ENCODE results near the gene RUSC2.
"Not testable (repeated sequence)": the region's sequence is repeated elsewhere in the genome, so short reads cannot be mapped to it uniquely, and the experiment has no call there.

The RUSC2 gene

GRCh38 chr9:35484406-35484805 is 5.5 kb upstream of the RUSC2 start:
- Mint-ChIP-seq H3K4me1 (peaks cover 6% of the 10 kb centered on the region), H3K4me3 (no peak overlapping the region), H3K9me3 (no peaks in the 10 kb centered on the region), H3K27me3 (no peaks in the 10 kb centered on the region), H3K27ac (no peak overlapping the region)
- ATAC-seq, result no peak
- DNase-seq, result no peak

GRCh38 chr9:35487081-35487480 is 2.8 kb upstream of the RUSC2 start:
- Mint-ChIP-seq H3K4me3 (no peak overlapping the region), H3K4me1 (peaks cover 28% of the 10 kb centered on the region), H3K27me3 (peaks cover 12% of the 10 kb centered on the region), H3K27ac (no peak overlapping the region), H3K9me3 (no peaks in the 10 kb centered on the region)
- ATAC-seq (no peak), DNase-seq (no peak)

GRCh38 chr9:35488021-35488420 is 1.9 kb upstream of the RUSC2 start:
- no peak for DNase-seq
- Mint-ChIP-seq H3K4me3 (no peak overlapping the region), H3K4me1 (peaks cover 35% of the 10 kb centered on the region), H3K9me3 (peaks cover 0 to 2% of the 10 kb centered on the region in 2 donors), H3K27me3 (peaks cover 12% of the 10 kb centered on the region), H3K27ac (no peak overlapping the region)
- no peak for ATAC-seq

GRCh38 chr9:35488566-35489312 is 1.2 kb upstream of the RUSC2 start:
- peak; percentile 8 for ATAC-seq
- no peak for DNase-seq
- Mint-ChIP-seq H3K4me1 (peaks cover 35% of the 10 kb centered on the region), H3K27me3 (peaks cover 12% of the 10 kb centered on the region), H3K9me3 (peaks cover 0 to 4% of the 10 kb centered on the region in 2 donors), H3K27ac (no peak overlapping the region), H3K4me3 (peak overlapping the region; percentile 59 to 94)

GRCh38 chr9:35490155-35490909 is 421 bp downstream of the RUSC2 start:
- H3K9me3 Mint-ChIP-seq, result peaks cover 0 to 4% of the 10 kb centered on the region in 2 donors
- ATAC-seq (no peak), DNase-seq (no peak)
- peak overlapping the region; percentile 85 for H3K27ac Mint-ChIP-seq
- peak overlapping the region; percentile 92 to 94 for H3K4me3 Mint-ChIP-seq
- H3K4me1 Mint-ChIP-seq, result peaks cover 38% of the 10 kb centered on the region
- peaks cover 12% of the 10 kb centered on the region for H3K27me3 Mint-ChIP-seq

GRCh38 chr9:35490910-35491465 is 1.1 kb downstream of the RUSC2 start:
- peaks cover 12% of the 10 kb centered on the region for H3K27me3 Mint-ChIP-seq

GRCh38 chr9:35493119-35493518 is 3.2 kb downstream of the RUSC2 start:
- H3K4me1 Mint-ChIP-seq, result peaks cover 50% of the 10 kb centered on the region
- ATAC-seq, DNase-seq: not testable (repeated sequence)

More at GRCh38 chr9:35490910-35491465, 1.1 kb downstream of the RUSC2 start:
- H3K4me1 Mint-ChIP-seq, result peaks cover 44% of the 10 kb centered on the region
- ATAC-seq (no peak), DNase-seq (no peak)
- peaks cover 0 to 4% of the 10 kb centered on the region in 2 donors for H3K9me3 Mint-ChIP-seq
- peak overlapping the region; percentile 92 to 94 for H3K4me3 Mint-ChIP-seq
- H3K27ac Mint-ChIP-seq, result peak overlapping the region in 1 of 2 donors; percentile 72

GRCh38 chr9:35495984-35496383 is 6.1 kb downstream of the RUSC2 start:
- H3K4me3 Mint-ChIP-seq, result peak overlapping the region in 1 of 2 donors; percentile 30
- H3K27me3 Mint-ChIP-seq, result peaks cover 2% of the 10 kb centered on the region
- H3K9me3 Mint-ChIP-seq, result peaks cover 14 to 15% of the 10 kb centered on the region in 2 donors
- H3K27ac Mint-ChIP-seq, result peak overlapping the region in 1 of 2 donors; percentile 35
- H3K4me1 Mint-ChIP-seq, result peaks cover 33% of the 10 kb centered on the region
- ATAC-seq (peak; percentile 73), DNase-seq (no peak)

More at GRCh38 chr9:35493119-35493518, 3.2 kb downstream of the RUSC2 start:
- not testable (repeated sequence) for H3K27ac Mint-ChIP-seq, H3K9me3 Mint-ChIP-seq, H3K4me3 Mint-ChIP-seq
- peaks cover 12% of the 10 kb centered on the region for H3K27me3 Mint-ChIP-seq

- not testable (repeated sequence) for H3K27me3 Mint-ChIP-seq, H3K4me3 Mint-ChIP-seq, DNase-seq, ATAC-seq
- H3K27ac Mint-ChIP-seq, result peak overlapping the region in 1 of 2 donors; percentile 90
- H3K9me3 Mint-ChIP-seq, result peaks cover 12 to 15% of the 10 kb centered on the region in 2 donors
- H3K4me1 Mint-ChIP-seq, result peaks cover 15% of the 10 kb centered on the region
Measured at GRCh38 chr9:35498245-35498644, 8.3 kb downstream of the RUSC2 start.

GRCh38 chr9:35499029-35499700 is 9.3 kb downstream of the RUSC2 start:
- Mint-ChIP-seq H3K27ac (no peak overlapping the region), H3K4me3 (no peak overlapping the region), H3K27me3 (no peaks in the 10 kb centered on the region), H3K9me3 (peaks cover 12 to 15% of the 10 kb centered on the region in 2 donors), H3K4me1 (peaks cover 15% of the 10 kb centered on the region)
- DNase-seq, result no peak
- ATAC-seq, result no peak

GRCh38 chr9:35499701-35500030 is 9.8 kb downstream of the RUSC2 start:
- peaks cover 15% of the 10 kb centered on the region for H3K4me1 Mint-ChIP-seq
- no peaks in the 10 kb centered on the region for H3K27me3 Mint-ChIP-seq
- DNase-seq (no peak), ATAC-seq (no peak)
- peaks cover 12 to 15% of the 10 kb centered on the region in 2 donors for H3K9me3 Mint-ChIP-seq
- H3K4me3 Mint-ChIP-seq, result no peak overlapping the region
- H3K27ac Mint-ChIP-seq, result no peak overlapping the region

GRCh38 chr9:35500130-35500748 is 10.3 kb downstream of the RUSC2 start:
- H3K27ac Mint-ChIP-seq, result no peak overlapping the region
- ATAC-seq, result peak; percentile 76

GRCh38 chr9:35501946-35502345 is 12.0 kb downstream of the RUSC2 start:
- DNase-seq, result no peak
- ATAC-seq, result no peak
- no peaks in the 10 kb centered on the region for H3K27me3 Mint-ChIP-seq
- no peak overlapping the region for H3K4me3 Mint-ChIP-seq
- H3K4me1 Mint-ChIP-seq, result no peaks in the 10 kb centered on the region
- no peak overlapping the region for H3K27ac Mint-ChIP-seq
- peaks cover 12 to 15% of the 10 kb centered on the region in 2 donors for H3K9me3 Mint-ChIP-seq

More at GRCh38 chr9:35500130-35500748, 10.3 kb downstream of the RUSC2 start:
- Mint-ChIP-seq H3K9me3 (peaks cover 12 to 15% of the 10 kb centered on the region in 2 donors), H3K4me3 (no peak overlapping the region), H3K27me3 (no peaks in the 10 kb centered on the region), H3K4me1 (peaks cover 13% of the 10 kb centered on the region)
- no peak for DNase-seq

- Mint-ChIP-seq H3K27ac (no peak overlapping the region), H3K4me1 (no peaks in the 10 kb centered on the region), H3K27me3 (no peaks in the 10 kb centered on the region), H3K4me3 (no peak overlapping the region), H3K9me3 (no peaks in the 10 kb centered on the region)
- ATAC-seq (no peak), DNase-seq (no peak)
Measured at GRCh38 chr9:35506359-35506758, 16.4 kb downstream of the RUSC2 start.

- no peaks in the 10 kb centered on the region for H3K9me3 Mint-ChIP-seq
- ATAC-seq, result no peak
- no peaks in the 10 kb centered on the region for H3K27me3 Mint-ChIP-seq
- no peaks in the 10 kb centered on the region for H3K4me1 Mint-ChIP-seq
- no peak overlapping the region for H3K4me3 Mint-ChIP-seq
- H3K27ac Mint-ChIP-seq, result no peak overlapping the region
- no peak for DNase-seq
Measured at GRCh38 chr9:35508069-35508468, 18.2 kb downstream of the RUSC2 start.
